Measurements from ENCODE around the gene SLC52A3.
"Not testable (repeated sequence)": the region's sequence is repeated elsewhere in the genome, so short reads cannot be mapped to it uniquely, and the experiment has no call there.

SLC52A3 gene

DNA sequence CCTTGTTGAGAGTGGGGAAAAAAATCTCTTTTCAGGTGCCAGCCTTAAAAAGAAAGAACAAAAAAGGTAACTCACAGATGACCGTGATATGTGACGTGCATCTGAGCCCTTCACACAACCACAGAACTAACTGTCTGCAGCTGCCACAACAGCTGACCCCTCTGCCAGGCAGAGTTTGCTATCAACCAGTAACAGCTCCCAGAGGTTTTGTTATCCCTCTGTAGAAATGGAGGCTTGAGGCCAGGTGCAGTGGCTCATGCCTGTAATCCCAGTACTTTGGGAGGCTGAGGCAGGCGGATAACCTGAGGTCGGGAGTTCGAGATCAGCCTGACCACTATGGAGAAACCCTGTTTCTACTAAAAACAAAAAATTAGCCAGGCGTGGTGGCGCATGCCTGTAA is 42.8 kb downstream of the SLC52A3 start:
- no peak overlapping the region for H3K4me3 ChIP-seq (ENCODE audit: low read depth, low read length)
- TF ChIP-seq, protein P1, sequence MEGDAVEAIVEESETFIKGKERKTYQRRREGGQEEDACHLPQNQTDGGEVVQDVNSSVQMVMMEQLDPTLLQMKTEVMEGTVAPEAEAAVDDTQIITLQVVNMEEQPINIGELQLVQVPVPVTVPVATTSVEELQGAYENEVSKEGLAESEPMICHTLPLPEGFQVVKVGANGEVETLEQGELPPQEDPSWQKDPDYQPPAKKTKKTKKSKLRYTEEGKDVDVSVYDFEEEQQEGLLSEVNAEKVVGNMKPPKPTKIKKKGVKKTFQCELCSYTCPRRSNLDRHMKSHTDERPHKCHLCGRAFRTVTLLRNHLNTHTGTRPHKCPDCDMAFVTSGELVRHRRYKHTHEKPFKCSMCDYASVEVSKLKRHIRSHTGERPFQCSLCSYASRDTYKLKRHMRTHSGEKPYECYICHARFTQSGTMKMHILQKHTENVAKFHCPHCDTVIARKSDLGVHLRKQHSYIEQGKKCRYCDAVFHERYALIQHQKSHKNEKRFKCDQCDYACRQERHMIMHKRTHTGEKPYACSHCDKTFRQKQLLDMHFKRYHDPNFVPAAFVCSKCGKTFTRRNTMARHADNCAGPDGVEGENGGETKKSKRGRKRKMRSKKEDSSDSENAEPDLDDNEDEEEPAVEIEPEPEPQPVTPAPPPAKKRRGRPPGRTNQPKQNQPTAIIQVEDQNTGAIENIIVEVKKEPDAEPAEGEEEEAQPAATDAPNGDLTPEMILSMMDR (IDR thresholded peaks at IDR 0.05; ENCODE audit: low read depth, low read length, missing control alignments) = no peak
- in situ Hi-C loops (cut with HindIII; ENCODE audit: low sequenced_read_pairs) = no loop called here
- no peak for DNase-seq (ENCODE audit: low read depth)

DNA sequence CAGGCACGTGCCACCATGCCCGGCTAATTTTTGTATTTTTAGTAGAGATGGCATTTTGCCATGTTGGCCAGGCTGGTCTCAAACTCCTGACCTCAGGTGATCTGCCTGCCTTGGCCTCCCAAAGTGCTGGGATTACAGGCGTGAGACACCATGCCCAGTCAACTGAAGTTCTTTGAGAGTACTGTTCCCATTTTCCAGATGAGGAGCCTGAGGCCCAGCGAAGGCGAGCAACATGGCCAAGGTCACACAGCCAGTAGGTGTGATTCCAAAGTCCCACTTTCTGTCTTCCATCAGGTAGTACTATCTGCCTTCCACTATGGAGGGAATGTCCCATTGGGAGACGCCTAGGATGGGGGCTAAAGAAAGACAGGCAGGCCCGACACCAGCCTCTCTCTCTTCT is 43.5 kb downstream of the SLC52A3 start:
- DNase-seq (ENCODE audit: low read depth); H3K4me3 ChIP-seq (ENCODE audit: low read depth, low read length); in situ Hi-C loops (cut with HindIII; ENCODE audit: low sequenced_read_pairs): not testable (repeated sequence)

DNA sequence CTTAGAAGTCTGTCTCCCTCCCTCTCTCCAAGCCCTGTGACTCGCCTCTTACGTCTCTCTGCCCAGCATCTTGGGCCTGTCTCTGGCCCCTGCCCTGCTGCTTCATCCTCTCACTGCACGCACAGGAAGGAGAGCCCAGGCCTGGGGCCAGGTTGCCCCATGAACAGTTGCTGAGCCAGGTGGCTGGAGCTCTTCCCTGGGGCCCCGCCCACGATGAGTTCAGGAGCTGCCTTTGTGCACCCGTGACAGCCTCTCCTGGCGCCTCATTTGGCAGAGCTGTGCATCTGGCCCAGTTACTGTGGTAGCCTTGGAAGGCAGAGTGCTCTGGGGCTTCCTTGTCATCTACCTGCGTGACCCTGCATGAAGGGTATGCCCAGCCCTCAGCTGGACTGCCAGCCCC is 44.5 kb downstream of the SLC52A3 start:
- in situ Hi-C loops (cut with HindIII; ENCODE audit: low sequenced_read_pairs) = no loop called here
- H3K4me3 ChIP-seq (ENCODE audit: low read depth, low read length) = no peak overlapping the region
- TF ChIP-seq, protein P1 (IDR thresholded peaks at IDR 0.05; ENCODE audit: low read depth, low read length, missing control alignments) = no peak
- no peak for DNase-seq (ENCODE audit: low read depth)

DNA sequence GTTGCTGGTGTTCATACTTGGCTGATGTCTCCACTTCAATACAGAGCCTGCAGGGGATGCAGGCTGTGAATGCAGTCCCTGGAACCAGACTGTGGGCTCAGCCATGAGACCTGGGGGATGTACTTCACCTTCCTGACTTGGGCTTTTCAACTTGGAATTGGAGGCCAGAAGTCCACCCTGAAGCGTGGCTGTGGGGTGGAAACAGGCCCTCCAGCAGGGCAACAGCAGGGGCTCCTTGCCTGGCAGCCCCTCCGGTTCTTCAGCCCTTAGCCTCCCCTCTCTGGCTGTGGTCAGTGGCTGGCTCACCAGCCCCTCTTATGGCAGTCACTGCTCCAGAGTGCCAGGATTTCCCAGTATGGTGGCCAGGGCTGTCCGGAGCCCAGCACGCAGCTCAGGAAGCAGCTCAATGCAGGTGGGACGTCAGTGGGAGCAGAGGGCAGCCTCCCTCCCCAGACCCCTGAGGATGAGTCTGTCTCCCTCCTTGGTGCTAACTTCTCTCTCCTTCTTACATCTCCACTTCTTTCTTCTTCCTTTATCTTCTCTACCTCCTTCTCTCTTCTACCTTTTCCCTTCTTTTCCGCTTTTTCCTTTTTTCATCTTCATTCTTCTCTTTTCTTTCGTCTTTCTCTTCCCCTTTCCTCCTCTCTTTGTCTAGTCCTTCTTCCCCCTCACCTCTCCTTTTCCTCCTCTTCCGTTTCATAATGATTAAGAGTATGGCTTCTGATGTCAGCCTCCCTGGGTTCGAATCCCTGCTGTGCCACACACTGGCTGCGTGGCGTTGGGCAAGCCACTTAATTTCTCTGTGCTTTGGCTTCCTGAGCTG is 45.3 kb downstream of the SLC52A3 start:
- TF ChIP-seq, protein P1 (IDR thresholded peaks at IDR 0.05; ENCODE audit: low read depth, low read length, missing control alignments) = no peak
- in situ Hi-C loops (cut with HindIII; ENCODE audit: low sequenced_read_pairs) = no loop called here
- DNase-seq (ENCODE audit: low read depth) = no peak
- H3K4me3 ChIP-seq (ENCODE audit: low read depth, low read length) = no peak overlapping the region

DNA sequence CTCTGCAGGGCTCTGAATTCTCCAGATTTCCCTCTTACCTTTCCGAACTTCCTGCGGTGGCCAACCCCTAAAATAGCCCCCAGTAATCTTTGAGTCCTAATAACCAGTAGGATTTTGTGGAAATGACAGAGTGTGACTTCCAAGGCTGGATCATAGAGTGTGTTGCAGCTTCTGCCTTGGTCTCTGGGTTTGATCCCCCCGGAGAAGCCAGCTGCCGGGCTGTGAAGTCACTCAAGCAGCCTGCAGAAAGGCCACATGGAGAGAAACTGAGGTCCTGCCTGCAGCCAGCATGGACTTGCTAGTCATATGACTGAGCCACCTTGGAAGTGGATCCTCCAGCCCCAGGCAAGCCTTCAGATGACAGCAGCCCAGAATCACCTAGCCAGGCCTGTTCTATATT is 46.4 kb downstream of the SLC52A3 start:
- H3K4me3 ChIP-seq (ENCODE audit: low read depth, low read length) = no peak overlapping the region
- no peak for DNase-seq (ENCODE audit: low read depth)
- in situ Hi-C loops (cut with HindIII; ENCODE audit: low sequenced_read_pairs) = no loop called here
- TF ChIP-seq, protein P1 (IDR thresholded peaks at IDR 0.05; ENCODE audit: low read depth, low read length, missing control alignments) = no peak

DNA sequence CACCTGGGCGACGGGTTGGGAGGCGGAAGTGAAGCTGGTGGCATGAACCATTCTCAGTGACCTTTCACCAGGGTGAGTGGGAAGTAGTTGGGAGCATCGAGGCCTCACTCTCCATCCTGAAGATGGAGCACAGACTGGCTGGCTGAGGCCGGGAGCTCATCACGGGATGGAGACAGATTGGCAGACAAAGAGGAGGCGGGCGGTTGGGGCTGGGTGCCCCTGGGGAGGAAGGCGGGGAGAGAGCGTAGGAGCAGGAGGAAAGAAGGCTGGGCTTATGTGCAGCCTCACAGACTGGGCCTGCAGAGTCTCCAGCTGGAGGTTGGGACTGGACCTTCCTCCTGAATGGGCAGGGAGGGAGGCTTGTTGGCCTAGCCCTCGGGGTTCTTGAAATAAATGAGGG is 48.5 kb downstream of the SLC52A3 start:
- DNase-seq (ENCODE audit: low read depth) = no peak
- H3K4me3 ChIP-seq (ENCODE audit: low read depth, low read length) = no peak overlapping the region
- in situ Hi-C loops (cut with HindIII; ENCODE audit: low sequenced_read_pairs) = no loop called here
- TF ChIP-seq, protein P1 (IDR thresholded peaks at IDR 0.05; ENCODE audit: low read depth, low read length, missing control alignments) = no peak

DNA sequence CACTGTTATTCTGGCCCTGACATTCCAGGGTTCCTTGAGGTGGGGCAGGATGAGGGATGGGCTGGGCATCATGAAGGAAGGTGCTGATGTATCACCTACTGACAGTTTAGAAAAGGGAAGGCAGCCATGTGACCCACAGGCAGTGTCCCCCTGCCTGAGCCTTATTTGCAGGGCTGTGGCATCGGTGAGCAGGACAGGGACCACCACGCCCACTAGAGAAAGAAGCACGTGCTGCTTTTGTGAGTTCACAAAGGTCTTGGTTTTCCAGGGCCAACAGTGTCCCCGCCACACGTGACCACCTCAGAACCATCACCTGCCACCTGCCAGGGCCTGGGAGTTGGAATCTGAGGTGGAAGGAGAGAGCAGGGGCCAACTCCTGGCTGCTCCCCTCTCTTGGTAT is 49.2 kb downstream of the SLC52A3 start:
- in situ Hi-C loops (cut with HindIII; ENCODE audit: low sequenced_read_pairs) = no loop called here
- no peak for DNase-seq (ENCODE audit: low read depth)
- TF ChIP-seq, protein P1 (IDR thresholded peaks at IDR 0.05; ENCODE audit: low read depth, low read length, missing control alignments) = no peak
- H3K4me3 ChIP-seq (ENCODE audit: low read depth, low read length) = no peak overlapping the region
